NCI-H2107 treated with DMSO at 0.1 percent for 48 hours (cell line): ENCODE data around the gene SLC35F3.

Source experiments
- DNase-seq: peaks from one replicate; lab custom pipeline; 2025; ENCODE audit not compliant: unreplicated experiment; lab: John Stamatoyannopoulos, UW

Gene SLC35F3

GRCh38 chr1:233909195-233909594 is 4.7 kb downstream of the SLC35F3 start:
- no peak for DNase-seq

GRCh38 chr1:233912447-233912846 is 8.0 kb downstream of the SLC35F3 start:
- no peak for DNase-seq

- DNase-seq, result no peak
Measured at GRCh38 chr1:233912909-233913308, 8.4 kb downstream of the SLC35F3 start.

- no peak for DNase-seq
Measured at GRCh38 chr1:233916706-233917105, 12.2 kb downstream of the SLC35F3 start.

- DNase-seq, result no peak
Measured at GRCh38 chr1:233919786-233920185, 15.3 kb downstream of the SLC35F3 start.

- DNase-seq, result no peak
Measured at GRCh38 chr1:233928123-233928522, 23.6 kb downstream of the SLC35F3 start.

GRCh38 chr1:233933339-233933738 is 28.9 kb downstream of the SLC35F3 start:
- DNase-seq, result no peak

GRCh38 chr1:233935297-233935868 is 30.9 kb downstream of the SLC35F3 start:
- no peak for DNase-seq

- no peak for DNase-seq
Measured at GRCh38 chr1:233936422-233936821, 31.9 kb downstream of the SLC35F3 start.

GRCh38 chr1:233936842-233937241 is 32.4 kb downstream of the SLC35F3 start:
- no peak for DNase-seq

- DNase-seq, result no peak
Measured at GRCh38 chr1:233938476-233938875, 34.0 kb downstream of the SLC35F3 start.

- no peak for DNase-seq
Measured at GRCh38 chr1:233939451-233939850, 35.0 kb downstream of the SLC35F3 start.

GRCh38 chr1:233940908-233941307 is 36.4 kb downstream of the SLC35F3 start:
- no peak for DNase-seq

GRCh38 chr1:233944601-233945000 is 40.1 kb downstream of the SLC35F3 start:
- no peak for DNase-seq

GRCh38 chr1:233945573-233945972 is 41.1 kb downstream of the SLC35F3 start:
- DNase-seq, result no peak

GRCh38 chr1:233945979-233946378 is 41.5 kb downstream of the SLC35F3 start:
- DNase-seq, result no peak

GRCh38 chr1:233946724-233947123 is 42.2 kb downstream of the SLC35F3 start:
- no peak for DNase-seq

- no peak for DNase-seq
Measured at GRCh38 chr1:233951804-233952203, 47.3 kb downstream of the SLC35F3 start.

GRCh38 chr1:233957691-233958090 is 53.2 kb downstream of the SLC35F3 start:
- no peak for DNase-seq

- DNase-seq, result no peak
Measured at GRCh38 chr1:233959102-233959501, 54.6 kb downstream of the SLC35F3 start.

- DNase-seq, result no peak
Measured at GRCh38 chr1:233959971-233960370, 55.5 kb downstream of the SLC35F3 start.

GRCh38 chr1:233960386-233960785 is 55.9 kb downstream of the SLC35F3 start:
- DNase-seq, result no peak

- no peak for DNase-seq
Measured at GRCh38 chr1:233962878-233963277, 58.4 kb downstream of the SLC35F3 start.

GRCh38 chr1:233965856-233966255 is 61.4 kb downstream of the SLC35F3 start:
- no peak for DNase-seq
